ENCODE results near the gene NBPF11.
"Not testable (repeated sequence)": the region's sequence is repeated elsewhere in the genome, so short reads cannot be mapped to it uniquely, and the experiment has no call there.

The NBPF11 gene

DNA sequence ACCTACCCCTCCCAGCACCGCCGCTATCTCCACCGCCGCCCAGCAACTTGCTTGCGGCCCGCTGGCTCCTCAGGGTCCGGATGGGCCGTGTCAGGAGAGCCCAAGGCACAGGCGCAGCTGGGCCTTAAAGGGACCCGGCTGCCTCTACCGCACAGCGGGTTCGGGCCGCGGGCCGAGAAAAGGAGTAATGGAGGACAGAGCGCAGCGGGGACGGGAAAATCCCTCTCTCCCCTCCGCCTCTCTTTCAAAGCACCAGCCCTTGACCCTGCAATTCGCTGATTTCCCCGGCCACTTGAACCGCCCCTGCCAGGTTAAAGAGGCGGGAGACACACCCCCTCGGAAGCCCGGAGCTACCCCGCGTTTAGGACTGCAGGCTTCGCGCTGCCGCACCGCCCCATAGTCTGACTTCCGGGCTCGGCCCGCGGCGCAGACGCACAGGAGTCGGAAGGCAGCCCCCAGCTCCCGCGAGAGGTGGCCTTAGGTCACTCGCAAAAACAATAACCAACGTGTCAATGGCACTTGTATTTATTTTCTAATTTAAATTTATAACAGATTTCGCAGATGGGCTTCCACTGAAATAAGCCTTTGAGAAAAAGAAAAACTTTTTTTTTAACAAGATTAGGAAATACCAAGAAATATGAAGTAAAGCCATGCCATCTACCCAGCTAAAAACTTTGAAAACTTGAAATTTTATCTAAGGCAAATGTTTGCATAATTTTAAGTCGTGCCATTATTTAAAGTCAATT, at the start of gene NBPF11:
Gene NBPF11, minus strand, starts transcription at position 371 of the 746 bp plus-strand sequence. CDS start 25,278 bp downstream, outside the sequence.
- peak; percentile 79 to 84 for DNase-seq (ENCODE audit: low read depth in 2 of 2)

GRCh38 chr1:148197396-148197795, 45.3 kb upstream of the NBPF11 start:
- not testable (repeated sequence) for DNase-seq (ENCODE audit: low read depth in 2 of 2)

GRCh38 chr1:148196949-148197348, 44.9 kb upstream of the NBPF11 start:
- not testable (repeated sequence) for DNase-seq (ENCODE audit: low read depth in 2 of 2)

GRCh38 chr1:148195115-148195514, 43.0 kb upstream of the NBPF11 start:
- not testable (repeated sequence) for DNase-seq (ENCODE audit: low read depth in 2 of 2)

DNA sequence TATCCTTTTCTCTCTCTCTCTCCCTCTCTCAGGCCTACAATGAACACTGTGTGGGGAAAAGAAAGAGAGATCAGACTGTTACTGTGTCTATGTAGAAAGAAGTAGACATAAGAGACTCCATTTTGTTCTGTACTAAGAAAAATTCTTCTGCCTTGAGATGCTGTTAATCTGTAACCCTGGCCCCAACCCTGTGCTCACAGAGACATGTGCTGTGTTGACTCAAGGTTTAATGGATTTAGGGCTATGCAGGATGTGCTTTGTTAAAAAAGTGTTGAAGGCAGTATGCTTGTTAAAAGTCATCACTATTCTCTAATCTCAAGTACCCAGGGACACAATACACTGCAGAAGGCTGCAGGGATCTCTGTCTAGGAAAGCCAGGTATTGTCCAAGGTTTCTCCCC, 36.7 kb upstream of the NBPF11 start:
- not testable (repeated sequence) for DNase-seq (ENCODE audit: low read depth in 2 of 2)

GRCh38 chr1:148178682-148179081, 26.6 kb upstream of the NBPF11 start:
- DNase-seq (ENCODE audit: low read depth in 2 of 2), result not testable (repeated sequence)

- DNase-seq (ENCODE audit: low read depth in 2 of 2), result not testable (repeated sequence)
These were observed 23.3 kb upstream of the NBPF11 start for GRCh38 chr1:148175414-148175813.

GRCh38 chr1:148171995-148172394, 19.9 kb upstream of the NBPF11 start:
- not testable (repeated sequence) for DNase-seq (ENCODE audit: low read depth in 2 of 2)

GRCh38 chr1:148166558-148167492, 14.7 kb upstream of the NBPF11 start:
- DNase-seq (ENCODE audit: low read depth in 2 of 2), result no peak

DNA sequence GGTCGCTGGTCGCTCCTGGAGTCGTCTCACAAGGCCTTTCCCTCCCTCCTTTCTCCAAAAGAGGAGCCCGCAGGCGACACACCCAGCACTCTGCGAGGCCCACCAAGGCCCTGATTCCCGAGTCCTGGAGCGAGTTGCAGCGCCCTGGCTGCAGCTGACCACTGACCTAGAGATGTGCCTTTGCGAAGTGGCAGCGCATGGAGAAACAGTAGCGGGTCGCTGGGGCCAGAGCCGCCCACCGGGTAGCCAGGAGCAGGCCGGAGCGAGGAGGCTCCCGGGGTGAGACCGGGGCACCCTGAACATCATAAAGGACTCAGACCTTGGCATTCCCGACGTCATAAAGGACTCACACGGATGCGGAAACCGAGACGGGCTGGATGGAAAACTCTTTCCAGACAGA, 10.3 kb upstream of the NBPF11 start:
- DNase-seq (ENCODE audit: low read depth in 2 of 2), result no peak

DNA sequence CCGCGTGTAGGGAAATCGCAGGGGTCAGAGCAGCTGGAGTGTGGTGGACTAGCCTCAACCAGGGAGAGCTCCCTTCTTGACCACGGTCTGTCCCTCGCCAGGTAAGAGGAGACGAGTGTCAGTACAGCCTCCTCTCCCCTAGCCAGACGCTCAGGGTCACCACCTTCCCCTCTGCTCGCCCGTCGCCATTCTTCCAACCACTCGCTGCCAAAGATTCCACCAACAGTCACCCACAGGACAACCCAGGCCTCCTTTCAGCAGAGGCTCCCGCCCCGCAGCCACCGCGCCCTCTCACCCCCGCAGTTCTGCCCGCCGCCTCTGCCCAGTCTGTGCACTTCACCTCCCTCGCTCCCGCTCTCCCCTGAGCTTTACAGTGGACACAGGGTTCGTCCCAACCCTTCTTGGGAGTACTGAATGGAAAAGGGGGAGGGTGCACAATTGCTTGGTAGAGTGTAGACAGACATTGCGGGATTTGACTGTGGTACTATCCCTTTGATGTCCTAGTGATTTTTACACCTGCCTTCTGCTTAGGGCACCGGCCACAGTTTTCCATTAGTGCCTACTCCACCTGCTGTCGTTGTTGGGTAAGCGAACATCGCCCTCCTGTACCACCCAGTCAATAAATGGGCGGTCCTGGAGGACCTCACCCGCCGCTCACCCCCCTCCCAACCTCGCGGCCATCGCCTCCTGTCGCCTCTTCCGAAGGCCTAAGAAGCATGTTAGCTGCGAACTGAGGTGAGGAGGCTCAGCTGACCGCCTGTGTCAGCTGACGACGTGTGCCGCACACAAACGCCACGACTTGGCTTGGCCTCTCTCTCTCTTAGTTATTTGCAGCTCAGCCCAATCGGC, 9.2 kb upstream of the NBPF11 start:
- DNase-seq (ENCODE audit: low read depth in 2 of 2), result no peak

- DNase-seq (ENCODE audit: low read depth in 2 of 2), result no peak
These were observed 8.4 kb upstream of the NBPF11 start for GRCh38 chr1:148160343-148161052.

DNA sequence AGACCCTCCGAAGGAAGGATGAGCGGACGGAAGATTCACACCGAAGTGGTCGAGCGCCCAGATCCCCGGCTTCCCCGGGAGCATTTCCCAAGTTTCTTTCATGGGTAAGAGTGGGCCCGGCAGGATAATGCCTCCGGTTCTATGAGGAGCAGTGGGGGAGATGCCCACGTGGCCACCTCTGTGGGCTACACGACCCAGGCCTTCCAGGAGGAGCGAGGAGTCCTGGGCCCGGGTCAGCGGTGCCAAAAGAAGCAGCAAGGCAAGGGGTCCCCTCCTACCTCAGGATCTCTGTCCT, 7.9 kb upstream of the NBPF11 start:
- no peak for DNase-seq (ENCODE audit: low read depth in 2 of 2)

GRCh38 chr1:148158341-148159003, 6.4 kb upstream of the NBPF11 start:
- DNase-seq (ENCODE audit: low read depth in 2 of 2), result no peak

DNA sequence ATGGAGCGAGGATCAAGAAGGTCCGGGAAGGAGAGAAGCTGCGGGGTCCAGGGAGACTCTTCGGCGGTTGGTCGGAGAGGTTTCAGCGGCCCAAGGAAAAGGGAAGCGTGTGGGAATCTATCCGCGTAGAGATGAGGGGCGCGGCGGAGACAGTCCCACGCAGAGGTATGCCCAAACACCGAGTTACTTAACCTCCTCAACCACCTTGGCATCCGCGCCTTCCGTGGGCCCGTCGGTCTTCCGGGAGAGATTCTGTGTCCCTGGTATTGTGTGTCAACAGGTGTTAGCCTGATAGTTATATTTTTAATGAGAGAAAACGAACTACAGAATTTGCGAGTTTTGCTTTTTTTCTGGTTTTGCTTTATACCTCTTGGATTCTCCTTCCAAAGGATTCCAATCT, 5.7 kb upstream of the NBPF11 start:
- DNase-seq (ENCODE audit: low read depth in 2 of 2), result not testable (repeated sequence)

GRCh38 chr1:148155494-148156275, 3.6 kb upstream of the NBPF11 start:
- DNase-seq (ENCODE audit: low read depth in 2 of 2), result not testable (repeated sequence)

- not testable (repeated sequence) for DNase-seq (ENCODE audit: low read depth in 2 of 2)
These were observed 714 bp upstream of the NBPF11 start for GRCh38 chr1:148152795-148153194.

DNA sequence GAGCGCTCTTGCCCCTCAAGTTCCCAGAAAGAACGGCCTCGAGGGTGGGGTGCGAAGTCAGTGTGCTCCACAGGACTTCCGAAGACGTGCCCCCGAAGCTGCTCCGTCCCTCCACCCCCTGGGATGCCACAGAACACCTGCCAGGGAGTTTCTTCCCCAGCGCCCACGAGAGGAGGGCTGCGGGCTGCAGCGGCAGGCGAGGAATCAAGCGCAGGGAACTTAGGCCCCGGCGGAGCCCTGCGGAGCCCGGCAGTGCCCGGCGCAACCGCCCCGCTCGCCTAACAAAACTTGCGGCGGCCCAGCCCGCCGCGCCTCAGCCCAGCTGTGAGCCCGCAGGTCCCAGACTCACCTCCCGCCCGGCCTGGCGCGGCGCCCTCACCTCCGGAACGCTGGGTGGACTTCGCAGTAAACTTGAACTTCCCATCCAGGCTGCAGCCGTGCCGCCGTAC, 686 bp downstream of the NBPF11 start:
- peak in 1 of 2 donors; percentile 10 for DNase-seq (ENCODE audit: low read depth in 2 of 2)

GRCh38 chr1:148150945-148151344, 1.1 kb downstream of the NBPF11 start:
- DNase-seq (ENCODE audit: low read depth in 2 of 2), result not testable (repeated sequence)

DNA sequence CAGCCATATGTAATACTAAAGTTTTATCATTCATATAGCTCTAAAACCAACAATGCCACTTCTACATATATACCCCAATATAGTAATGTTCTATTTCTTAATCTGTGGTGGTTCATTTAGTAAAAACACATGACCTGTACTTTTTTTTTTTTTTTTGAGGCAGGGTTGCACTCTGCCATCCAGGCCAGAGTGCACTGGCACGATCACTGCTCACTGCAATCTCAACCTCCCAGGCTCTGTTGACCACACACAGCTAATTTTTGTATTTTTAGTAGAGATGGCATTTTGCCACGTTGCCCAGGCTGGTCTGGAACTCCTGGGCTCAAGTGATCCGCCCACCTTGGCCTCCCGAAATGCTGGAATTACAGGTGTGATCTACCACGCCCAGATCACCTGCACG, 2.1 kb downstream of the NBPF11 start:
- not testable (repeated sequence) for DNase-seq (ENCODE audit: low read depth in 2 of 2)
